SJSA1 (cell line): ENCODE results near the gene RFPL3. TPM values are rescaled to one million over a fixed set of nuclear protein-coding genes. Genes with fewer than 3 reads are reported as not detected.
"Not testable (repeated sequence)": the region's sequence is repeated elsewhere in the genome, so short reads cannot be mapped to it uniquely, and the experiment has no call there.

ENCODE experiments used
- DNase-seq, 2 experiments: peaks; one replicate each; pipeline ENCODE4 v3.0.0-alpha.2; 2015 to 2020; ENCODE audit warnings: low spot score in 2 of 2, low read depth in 1 of 2
- H3K27ac ChIP-seq: fragments of 250-450 bp; sonication (Bioruptor Pico); 2 replicates; pipeline ENCODE4 v1.5.1; 2020; ENCODE audit warnings: mild to moderate bottlenecking, moderate library complexity
- H3K27me3 ChIP-seq: fragments of 250-450 bp; sonication (Bioruptor Pico); replicated peaks from 2 replicates; pipeline ENCODE4 v1.5.1; 2020; ENCODE audit warnings: mild to moderate bottlenecking, moderate library complexity
- H3K36me3 ChIP-seq: fragments of 250-450 bp; sonication (Bioruptor Pico); 2 replicates; pipeline ENCODE4 v1.5.1; 2020; ENCODE audit warnings: mild to moderate bottlenecking
- H3K4me1 ChIP-seq: fragments of 250-450 bp; sonication (Bioruptor Pico); replicated peaks from 2 replicates; pipeline ENCODE4 v1.6.1; 2021; ENCODE audit warnings: mild to moderate bottlenecking
- H3K4me3 ChIP-seq: fragments of 250-450 bp; sonication (Bioruptor Pico); 2 replicates; pipeline ENCODE4 v1.5.1; 2020; ENCODE audit warnings: mild to moderate bottlenecking
- H3K9me3 ChIP-seq: fragments of 250-450 bp; sonication (Bioruptor Pico); replicated peaks from 2 replicates; pipeline ENCODE4 v1.5.1; 2020; ENCODE audit warnings: mild to moderate bottlenecking
- total RNA-seq: library from RNA; depleted of rRNA; stranded (reverse); fragments of >200 nt; shearing (Covaris generic); gene quantifications from 2 replicates; pipeline ENCODE4 v1.2.3, GENCODE V29; 2014

Gene RFPL3
- total RNA-seq, 1 experiment from 2014 or later: not detected

DNA sequence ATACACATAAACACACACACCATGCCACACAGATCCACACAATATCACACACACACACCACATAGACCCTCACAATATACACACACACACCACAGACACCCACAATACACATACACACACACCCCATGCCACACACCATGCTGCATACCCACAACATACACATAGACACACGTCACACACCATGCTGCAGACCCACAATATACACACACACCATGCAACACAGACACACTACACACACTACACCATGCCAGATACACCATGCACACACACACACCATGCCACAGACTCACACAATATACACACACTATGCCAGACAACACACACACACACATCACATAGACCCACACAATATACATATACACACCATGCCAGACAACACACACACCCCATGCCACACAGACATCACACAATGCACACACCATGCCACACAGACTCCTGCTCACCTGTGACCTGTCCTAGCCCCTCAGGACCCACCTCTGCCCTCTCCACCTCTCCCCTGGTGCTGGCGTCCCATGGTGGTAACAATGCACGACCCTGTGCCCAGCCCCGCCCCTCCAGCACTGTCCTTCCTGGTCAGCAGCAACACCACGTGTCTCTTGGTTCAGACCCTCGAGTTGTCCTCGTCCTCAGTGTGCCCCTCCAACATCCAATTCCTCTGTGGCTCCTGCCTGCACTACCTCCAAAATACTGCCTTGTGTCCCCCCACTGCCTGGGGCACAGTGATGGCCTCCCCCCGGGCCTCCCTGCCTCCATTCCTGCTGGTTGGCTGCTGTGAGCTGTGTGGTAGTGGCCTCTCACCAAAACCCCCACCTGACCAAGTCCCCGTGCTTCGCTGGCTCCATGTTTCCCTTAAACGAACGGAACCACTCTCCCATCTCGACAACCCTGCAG is 23.7 kb upstream of the RFPL3 start:
- no peaks in the 10 kb centered on the region for H3K4me1 ChIP-seq
- H3K4me3 ChIP-seq: no peak overlapping the region
- no peaks in the 10 kb centered on the region for H3K36me3 ChIP-seq
- DNase-seq: peak in 1 of 2 experiments; percentile 38
- H3K9me3 ChIP-seq: no peaks in the 10 kb centered on the region
- no peak overlapping the region for H3K27ac ChIP-seq
- H3K27me3 ChIP-seq: no peaks in the 10 kb centered on the region

DNA sequence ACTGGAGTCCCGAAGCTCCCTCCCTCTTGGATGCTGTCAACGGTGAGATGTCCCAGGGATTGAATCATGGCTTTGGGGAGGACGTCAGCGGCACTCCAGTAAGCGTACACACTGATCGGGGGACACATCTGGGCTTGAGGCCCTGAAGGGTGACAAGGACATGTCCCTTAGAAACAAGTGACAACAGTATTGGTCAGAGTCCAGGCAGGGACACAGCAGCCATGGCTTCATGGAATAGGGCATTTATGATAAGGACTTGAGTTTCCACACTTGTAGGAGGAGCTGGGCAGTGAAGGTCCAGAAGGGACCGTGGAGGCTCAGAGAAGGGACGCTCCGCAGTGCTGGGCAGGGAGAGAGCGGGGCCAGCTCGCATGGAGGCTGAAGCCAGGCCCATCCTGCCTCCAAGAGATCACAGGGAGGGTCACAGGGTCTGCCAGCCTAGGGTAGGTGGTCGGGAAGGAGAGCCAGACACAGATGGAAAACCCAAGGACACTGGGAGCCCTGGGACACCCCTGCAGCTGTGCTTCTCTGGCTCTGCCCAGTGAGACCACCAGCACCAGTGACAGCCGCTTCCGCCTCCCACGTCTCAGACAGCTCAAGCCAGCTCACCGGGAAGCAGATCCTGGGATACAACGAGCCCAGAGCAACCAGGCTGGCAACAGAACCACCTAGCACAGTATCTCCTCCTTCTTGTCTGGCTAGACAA is 22.9 kb upstream of the RFPL3 start:
- Histone ChIP-seq H3K27me3 (no peaks in the 10 kb centered on the region), H3K36me3 (no peaks in the 10 kb centered on the region), H3K27ac (no peak overlapping the region), H3K4me3 (no peak overlapping the region), H3K9me3 (no peaks in the 10 kb centered on the region), H3K4me1 (no peaks in the 10 kb centered on the region)
- peak in 1 of 2 experiments; percentile 22 for DNase-seq

DNA sequence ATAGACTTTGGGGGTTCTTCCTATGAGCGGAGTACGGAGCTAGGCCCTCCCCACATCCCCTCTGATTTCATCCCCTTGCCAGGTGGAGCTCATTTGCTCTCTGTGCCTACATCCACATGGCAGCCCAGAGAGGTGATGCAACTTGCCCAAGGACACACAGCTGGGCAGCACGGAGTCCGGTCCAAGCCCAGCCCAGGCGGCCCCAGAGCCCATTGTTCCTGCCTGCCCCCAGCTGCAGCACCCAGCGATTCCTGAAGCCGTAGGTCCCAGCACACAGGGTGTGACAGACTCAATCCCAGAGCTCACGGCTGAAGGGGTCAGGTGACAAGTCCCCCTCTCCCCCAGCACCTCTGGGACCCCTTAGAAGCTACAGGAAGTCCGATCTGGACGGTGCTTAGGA is 22.2 kb upstream of the RFPL3 start:
- Histone ChIP-seq H3K27ac (no peak overlapping the region), H3K9me3 (no peaks in the 10 kb centered on the region), H3K36me3 (no peaks in the 10 kb centered on the region), H3K27me3 (no peaks in the 10 kb centered on the region), H3K4me1 (no peaks in the 10 kb centered on the region), H3K4me3 (no peak overlapping the region)
- peak in 1 of 2 experiments; percentile 27 for DNase-seq

- Histone ChIP-seq H3K36me3 (no peaks in the 10 kb centered on the region), H3K9me3 (no peaks in the 10 kb centered on the region), H3K27me3 (no peaks in the 10 kb centered on the region), H3K4me3 (no peak overlapping the region), H3K27ac (no peak overlapping the region), H3K4me1 (no peaks in the 10 kb centered on the region)
- peak in 1 of 2 experiments; percentile 11 for DNase-seq
Measured at GRCh38 chr22:32336121-32336603, 21.5 kb upstream of the RFPL3 start.

DNA sequence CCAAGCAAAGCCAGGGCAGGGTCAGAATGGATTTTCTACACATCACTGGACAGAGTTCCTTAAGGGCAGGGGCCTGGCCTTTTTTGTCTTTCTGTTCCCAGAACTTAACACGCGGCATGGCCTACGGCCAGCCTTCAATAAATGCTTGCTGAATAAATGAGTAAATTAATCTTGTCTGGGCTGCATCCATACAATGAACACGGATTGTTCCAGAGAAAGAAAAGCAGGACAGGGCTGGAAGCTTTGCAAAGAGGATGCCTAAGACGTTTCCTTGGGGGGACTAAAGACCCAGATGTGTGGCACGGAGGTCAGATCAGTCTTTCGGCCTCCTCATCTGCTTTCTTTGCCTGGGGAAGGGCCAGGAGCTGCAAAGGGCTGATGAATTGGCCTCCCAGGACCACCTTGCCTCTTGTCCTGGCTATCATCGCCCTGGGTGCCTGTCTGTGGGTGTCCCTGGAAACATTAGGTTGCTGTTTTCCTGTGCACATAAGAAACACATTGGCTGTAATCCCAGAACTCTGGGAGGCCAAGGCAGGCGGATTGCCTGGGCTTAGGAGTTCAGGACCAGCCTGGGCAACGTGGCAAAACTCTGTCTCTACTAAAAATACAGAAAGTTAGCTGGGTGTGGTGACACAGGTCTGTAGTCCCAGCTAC is 20.8 kb upstream of the RFPL3 start:
- Histone ChIP-seq H3K4me3 (no peak overlapping the region), H3K27me3 (peaks cover under 1% of the 10 kb centered on the region; the same call in 1 of the 2 replicates), H3K27ac (no peak overlapping the region), H3K4me1 (no peaks in the 10 kb centered on the region), H3K36me3 (no peaks in the 10 kb centered on the region), H3K9me3 (no peaks in the 10 kb centered on the region)
- peak in 1 of 2 experiments; percentile 22 for DNase-seq

DNA sequence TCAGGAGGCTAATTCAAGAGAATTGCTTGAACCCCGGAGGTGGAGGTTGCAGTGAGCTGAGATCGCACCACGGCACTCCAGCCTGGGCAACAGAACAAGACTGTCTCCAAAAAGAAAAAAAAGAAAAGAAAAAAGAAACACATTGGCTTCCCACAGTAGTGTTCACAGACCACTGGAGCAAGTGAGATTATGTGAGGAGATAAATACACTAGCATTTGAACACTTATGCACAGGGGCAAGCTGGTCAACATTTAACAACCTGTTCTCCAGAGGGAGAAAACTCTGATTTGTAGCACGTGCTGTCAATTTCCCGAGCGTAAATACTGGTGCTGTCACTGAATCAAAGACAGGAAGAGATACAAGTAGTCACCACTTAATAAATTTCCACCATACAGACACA is 20.2 kb upstream of the RFPL3 start:
- not testable (repeated sequence) for H3K27me3 ChIP-seq, H3K4me1 ChIP-seq, H3K4me3 ChIP-seq, H3K27ac ChIP-seq, H3K9me3 ChIP-seq, H3K36me3 ChIP-seq, DNase-seq

DNA sequence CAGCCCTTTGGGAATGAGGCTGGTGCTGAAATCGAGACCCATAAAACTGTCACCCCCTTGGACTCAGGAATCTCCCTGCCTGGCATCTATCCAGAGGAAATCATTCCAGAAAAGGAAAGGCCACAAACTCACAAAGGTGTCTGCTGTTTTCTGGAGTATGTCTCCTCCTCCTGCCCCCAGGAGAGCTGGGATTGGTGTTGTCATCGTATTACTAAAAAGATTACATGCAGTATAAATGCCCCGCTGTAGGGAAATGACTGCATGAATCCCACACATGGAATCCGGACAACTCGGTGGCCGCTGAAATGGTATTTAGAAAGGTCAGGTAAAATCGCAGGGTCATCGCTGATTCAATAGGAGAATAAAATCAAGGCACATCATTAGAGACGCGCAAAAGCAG is 18.9 kb upstream of the RFPL3 start:
- Histone ChIP-seq H3K36me3 (no peaks in the 10 kb centered on the region), H3K27ac (no peak overlapping the region), H3K27me3 (peaks cover 4% of the 10 kb centered on the region; the same call in 1 of the 2 replicates), H3K4me1 (no peaks in the 10 kb centered on the region), H3K9me3 (no peaks in the 10 kb centered on the region), H3K4me3 (no peak overlapping the region)
- peak in 1 of 2 experiments; percentile 8 for DNase-seq

GRCh38 chr22:32339190-32340012 is 18.3 kb upstream of the RFPL3 start:
- peaks cover 4% of the 10 kb centered on the region; the same call in 1 of the 2 replicates for H3K27me3 ChIP-seq

DNA sequence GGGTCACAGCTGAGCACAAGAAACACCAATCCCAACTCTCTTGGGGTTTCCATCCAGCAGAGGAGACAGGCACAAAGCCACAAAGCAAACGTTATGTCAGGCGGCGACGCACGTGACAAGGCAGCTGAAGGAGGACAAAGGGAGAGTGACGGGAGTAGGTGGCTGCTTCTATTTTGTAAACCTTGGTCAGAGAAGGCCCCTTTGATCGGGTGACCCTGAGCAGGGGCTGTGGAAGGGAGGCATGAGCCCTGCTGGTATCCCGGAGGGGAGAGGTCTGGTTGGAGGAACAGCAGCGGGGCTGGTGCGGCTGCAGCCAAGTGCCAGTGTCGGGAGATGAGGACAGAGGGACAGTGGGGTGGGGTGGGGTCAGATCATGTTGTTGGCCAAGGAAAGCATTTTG is 17.3 kb upstream of the RFPL3 start:
- H3K27ac ChIP-seq: no peak overlapping the region
- H3K9me3 ChIP-seq: no peaks in the 10 kb centered on the region
- H3K4me1 ChIP-seq: no peaks in the 10 kb centered on the region
- peak in 1 of 2 experiments; percentile 27 for DNase-seq
- H3K27me3 ChIP-seq: peaks cover 4% of the 10 kb centered on the region; the same call in 1 of the 2 replicates
- no peaks in the 10 kb centered on the region for H3K36me3 ChIP-seq
- no peak overlapping the region for H3K4me3 ChIP-seq

More at GRCh38 chr22:32339190-32340012, 18.3 kb upstream of the RFPL3 start:
- H3K4me1 ChIP-seq: no peaks in the 10 kb centered on the region
- DNase-seq: peak in 1 of 2 experiments; percentile 30
- no peaks in the 10 kb centered on the region for H3K9me3 ChIP-seq
- no peaks in the 10 kb centered on the region for H3K36me3 ChIP-seq
- no peak overlapping the region for H3K27ac ChIP-seq
- H3K4me3 ChIP-seq: no peak overlapping the region

GRCh38 chr22:32341122-32341740 is 16.4 kb upstream of the RFPL3 start:
- DNase-seq: peak in 1 of 2 experiments; percentile 23
- H3K36me3 ChIP-seq: no peaks in the 10 kb centered on the region
- no peaks in the 10 kb centered on the region for H3K4me1 ChIP-seq
- no peak overlapping the region for H3K4me3 ChIP-seq
- peaks cover 4% of the 10 kb centered on the region; the same call in 1 of the 2 replicates for H3K27me3 ChIP-seq
- no peaks in the 10 kb centered on the region for H3K9me3 ChIP-seq
- no peak overlapping the region for H3K27ac ChIP-seq

GRCh38 chr22:32342977-32343376 is 14.7 kb upstream of the RFPL3 start:
- no peaks in the 10 kb centered on the region for H3K36me3 ChIP-seq
- H3K27me3 ChIP-seq: peaks cover 4% of the 10 kb centered on the region; the same call in 1 of the 2 replicates

GRCh38 chr22:32343941-32344340 is 13.7 kb upstream of the RFPL3 start:
- no peak overlapping the region for H3K27ac ChIP-seq

More at GRCh38 chr22:32342977-32343376, 14.7 kb upstream of the RFPL3 start:
- H3K4me3 ChIP-seq: no peak overlapping the region
- DNase-seq: no peak
- H3K9me3 ChIP-seq: no peaks in the 10 kb centered on the region
- no peaks in the 10 kb centered on the region for H3K4me1 ChIP-seq
- no peak overlapping the region for H3K27ac ChIP-seq

More at GRCh38 chr22:32343941-32344340, 13.7 kb upstream of the RFPL3 start:
- no peaks in the 10 kb centered on the region for H3K9me3 ChIP-seq
- no peak overlapping the region for H3K4me3 ChIP-seq
- peaks cover 4% of the 10 kb centered on the region; the same call in 1 of the 2 replicates for H3K27me3 ChIP-seq
- no peaks in the 10 kb centered on the region for H3K36me3 ChIP-seq
- no peak for DNase-seq
- no peaks in the 10 kb centered on the region for H3K4me1 ChIP-seq
